ENCODE results near the gene UCHL1.

DNA sequence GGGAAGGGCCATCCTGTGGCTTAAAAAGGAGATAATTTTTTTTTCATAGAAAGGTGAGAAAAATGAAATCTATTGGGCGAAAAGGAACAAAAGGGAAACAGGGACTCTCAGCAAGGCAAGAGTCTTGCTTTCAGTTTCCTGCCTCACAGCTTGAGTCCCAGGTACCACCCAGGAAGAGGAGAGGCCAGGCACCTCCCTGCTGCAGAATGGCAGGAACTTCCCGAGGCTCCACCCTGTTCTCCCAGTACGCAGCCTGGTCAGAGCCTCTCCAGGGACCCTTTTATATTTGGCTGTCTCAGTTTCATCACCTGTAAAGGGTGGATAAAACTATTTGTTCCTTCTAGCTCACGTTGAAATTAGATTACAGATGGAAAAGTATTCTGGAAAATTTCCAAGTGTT lies 33.8 kb downstream of the UCHL1 start:
- TF ChIP-seq, protein P1, sequence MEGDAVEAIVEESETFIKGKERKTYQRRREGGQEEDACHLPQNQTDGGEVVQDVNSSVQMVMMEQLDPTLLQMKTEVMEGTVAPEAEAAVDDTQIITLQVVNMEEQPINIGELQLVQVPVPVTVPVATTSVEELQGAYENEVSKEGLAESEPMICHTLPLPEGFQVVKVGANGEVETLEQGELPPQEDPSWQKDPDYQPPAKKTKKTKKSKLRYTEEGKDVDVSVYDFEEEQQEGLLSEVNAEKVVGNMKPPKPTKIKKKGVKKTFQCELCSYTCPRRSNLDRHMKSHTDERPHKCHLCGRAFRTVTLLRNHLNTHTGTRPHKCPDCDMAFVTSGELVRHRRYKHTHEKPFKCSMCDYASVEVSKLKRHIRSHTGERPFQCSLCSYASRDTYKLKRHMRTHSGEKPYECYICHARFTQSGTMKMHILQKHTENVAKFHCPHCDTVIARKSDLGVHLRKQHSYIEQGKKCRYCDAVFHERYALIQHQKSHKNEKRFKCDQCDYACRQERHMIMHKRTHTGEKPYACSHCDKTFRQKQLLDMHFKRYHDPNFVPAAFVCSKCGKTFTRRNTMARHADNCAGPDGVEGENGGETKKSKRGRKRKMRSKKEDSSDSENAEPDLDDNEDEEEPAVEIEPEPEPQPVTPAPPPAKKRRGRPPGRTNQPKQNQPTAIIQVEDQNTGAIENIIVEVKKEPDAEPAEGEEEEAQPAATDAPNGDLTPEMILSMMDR (IDR thresholded peaks at IDR 0.05): no peak
- no peak for TF ChIP-seq POLR2A (IDR thresholded peaks at IDR 0.05)

All from uterus (tissue), 2 donors.